Activated CD8-positive, alpha-beta T cell treated with anti-CD3 and anti-CD28 coated beads, Interleukin-2, amount 10 ng/mL, durations not matched to agents 7 days and 5 days (primary cell): Measurements from ENCODE around the gene KIZ. TPM values are rescaled to one million over a fixed set of nuclear protein-coding genes. Genes with fewer than 3 reads are reported as not detected.
A peak's percentile ranks its signal among the peaks of the same experiment; 100 is the strongest.
"Not testable (repeated sequence)": the region's sequence is repeated elsewhere in the genome, so short reads cannot be mapped to it uniquely, and the experiment has no call there.

Source experiments
- ATAC-seq: fragments of 150-1000 bp; cut with Tn5 transposase; one replicate; pipeline ENCODE4 v1.10.0; 2021; ENCODE audit warnings: moderate library complexity
- CTCF ChIA-PET: fragments of 350-600 bp; sonication (Branson Sonifier 250); formaldehyde crosslinking; loops from one replicate; lab custom pipeline; 2021; ENCODE audit warnings: antibody characterized with exemption; lab: Charles Lee
- POLR2A ChIA-PET: fragments of 350-600 bp; sonication (Branson Sonifier 250); formaldehyde crosslinking; loops from one replicate; lab custom pipeline; 2021; ENCODE audit warnings: antibody characterized with exemption; lab: Charles Lee
- DNase-seq: peaks from one replicate; pipeline ENCODE4 v3.0.0-alpha.2; 2020
- H3K27ac Mint-ChIP-seq: one replicate; pipeline ENCODE4 v1.8.0; 2021; ENCODE audit warnings: mild to moderate bottlenecking, mixed read lengths
- H3K27me3 Mint-ChIP-seq: one replicate; pipeline ENCODE4 v1.8.0; 2021; ENCODE audit warnings: low read depth, mixed read lengths
- H3K36me3 Mint-ChIP-seq: one replicate; pipeline ENCODE4 v1.8.0; 2021; ENCODE audit warnings: low read depth, mixed read lengths
- H3K4me1 Mint-ChIP-seq: one replicate; pipeline ENCODE4 v1.8.0; 2021; ENCODE audit warnings: low read depth, mixed read lengths
- H3K4me3 Mint-ChIP-seq: one replicate; pipeline ENCODE4 v1.8.0; 2021; ENCODE audit warnings: mild to moderate bottlenecking, mixed read lengths
- H3K9me3 Mint-ChIP-seq: one replicate; pipeline ENCODE4 v1.8.0; 2022; ENCODE audit warnings: mixed read lengths; ENCODE audit not compliant: insufficient read depth
- total RNA-seq, 2 experiments: library from RNA; stranded (reverse); gene quantifications; one replicate each; pipeline ENCODE4 v1.2.3, GENCODE V29; 2021

Gene KIZ
- total RNA-seq, 2 experiments from 2014 or later: 16.2 to 19.9 TPM

DNA sequence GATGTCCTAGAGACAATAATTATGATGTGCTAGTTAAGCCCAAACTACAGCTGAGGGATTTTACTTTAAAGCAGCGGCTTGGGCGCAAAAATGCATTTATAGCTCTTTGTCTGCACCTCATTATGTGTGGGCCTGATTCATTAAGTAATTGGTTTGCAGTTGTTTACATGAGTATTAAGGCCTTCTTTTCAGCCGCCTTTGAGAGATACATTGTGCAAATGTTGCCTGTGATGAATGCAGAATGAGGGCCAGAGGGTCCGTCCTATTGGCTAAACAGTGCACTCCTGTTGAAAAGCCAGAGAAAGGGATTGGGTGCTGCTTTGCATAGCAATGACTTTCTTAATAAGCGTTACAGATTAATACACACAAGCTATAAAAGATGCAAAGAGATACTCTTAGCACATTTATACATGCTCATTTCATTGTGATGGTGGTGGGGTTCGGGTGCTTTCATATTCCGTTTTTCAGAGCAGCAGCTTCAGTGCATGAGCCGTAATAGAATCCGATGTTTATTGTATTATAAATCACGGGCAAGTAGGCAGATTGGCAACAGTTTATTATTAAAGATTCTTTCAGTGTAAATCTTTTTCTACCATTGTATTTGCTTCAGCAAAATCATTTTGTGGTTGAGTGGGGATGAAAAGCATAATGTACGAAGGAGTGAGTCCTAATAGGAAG is 109.1 kb downstream of the KIZ start:
- DNase-seq: no peak
- no peaks in the 10 kb centered on the region for H3K27me3 Mint-ChIP-seq

DNA sequence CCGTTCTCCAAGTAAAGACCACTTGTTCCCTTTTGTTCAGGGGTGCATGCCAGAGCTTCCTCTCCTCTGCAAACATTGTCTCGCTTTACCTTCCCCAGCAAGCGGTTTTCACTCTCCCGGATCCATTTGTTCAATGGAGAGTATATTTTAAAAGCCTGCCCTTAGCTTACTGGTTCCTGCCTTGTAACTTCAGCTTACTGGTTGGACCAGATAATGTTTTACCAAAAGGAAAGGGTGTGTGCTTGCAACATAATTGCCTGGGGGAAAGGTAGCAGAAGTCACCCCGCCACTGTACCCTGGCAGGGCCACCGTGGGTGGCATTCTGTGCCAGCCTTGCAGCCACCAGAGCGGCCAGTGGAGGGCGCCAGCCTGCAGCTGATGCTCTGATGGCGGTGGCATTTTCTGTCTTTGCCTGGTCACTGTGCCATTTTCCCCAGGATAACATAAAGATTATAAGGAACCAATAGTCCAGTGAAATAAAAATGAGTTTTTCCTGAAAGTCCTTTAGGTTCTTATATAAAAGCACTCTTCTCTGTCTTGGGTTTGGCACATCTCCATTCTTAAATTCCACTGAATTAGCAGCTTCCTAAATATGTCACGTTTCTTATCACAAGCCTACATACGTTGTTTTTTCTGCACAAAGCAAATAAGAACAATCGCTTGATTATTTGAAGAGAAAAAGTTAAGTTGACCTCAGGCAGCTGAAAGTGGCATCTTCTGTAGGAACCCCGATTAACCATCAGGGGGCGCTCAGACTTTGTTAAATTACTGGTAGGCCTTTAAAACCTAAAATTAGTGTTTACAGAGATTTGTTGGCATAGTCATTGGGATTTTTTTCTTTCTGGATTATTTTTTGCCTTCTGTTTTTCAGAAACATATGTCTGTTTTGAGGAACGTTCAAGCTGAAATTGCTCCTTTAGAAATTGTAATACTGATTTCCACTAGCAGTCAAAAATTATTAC is 109.9 kb downstream of the KIZ start:
- ChIA-PET CTCF (interaction anchor here (0.6 to 8.6 kb wide), 101 partner anchors 9 to 1197 kb away, joined by 3 to 205 read pairs (median 4); partner anchors contain the start of genes KIZ and NKX2-2), POLR2A (no interaction called here)
- Mint-ChIP-seq H3K9me3 (no peaks in the 10 kb centered on the region), H3K4me3 (no peak overlapping the region), H3K27me3 (no peaks in the 10 kb centered on the region), H3K36me3 (no peaks in the 10 kb centered on the region), H3K27ac (no peak overlapping the region), H3K4me1 (peaks cover 5% of the 10 kb centered on the region)
- DNase-seq: peak; percentile 78
- peak; percentile 80 for ATAC-seq

More for the DNA sequence above, 109.1 kb downstream of the KIZ start:
- Mint-ChIP-seq H3K4me1 (peaks cover 5% of the 10 kb centered on the region), H3K9me3 (no peaks in the 10 kb centered on the region), H3K27ac (no peak overlapping the region), H3K36me3 (no peaks in the 10 kb centered on the region), H3K4me3 (no peak overlapping the region)
- ChIA-PET POLR2A (interaction anchor here (1.0 kb wide), 1 partner anchor 154 kb away, joined by 3 read pairs; no protein-coding TSS in a partner anchor), CTCF (interaction anchor here (0.6 to 8.6 kb wide), 71 partner anchors 8 to 484 kb away, joined by 3 to 205 read pairs (median 5); partner anchors contain the start of genes KIZ and NKX2-2)
- ATAC-seq: no peak

DNA sequence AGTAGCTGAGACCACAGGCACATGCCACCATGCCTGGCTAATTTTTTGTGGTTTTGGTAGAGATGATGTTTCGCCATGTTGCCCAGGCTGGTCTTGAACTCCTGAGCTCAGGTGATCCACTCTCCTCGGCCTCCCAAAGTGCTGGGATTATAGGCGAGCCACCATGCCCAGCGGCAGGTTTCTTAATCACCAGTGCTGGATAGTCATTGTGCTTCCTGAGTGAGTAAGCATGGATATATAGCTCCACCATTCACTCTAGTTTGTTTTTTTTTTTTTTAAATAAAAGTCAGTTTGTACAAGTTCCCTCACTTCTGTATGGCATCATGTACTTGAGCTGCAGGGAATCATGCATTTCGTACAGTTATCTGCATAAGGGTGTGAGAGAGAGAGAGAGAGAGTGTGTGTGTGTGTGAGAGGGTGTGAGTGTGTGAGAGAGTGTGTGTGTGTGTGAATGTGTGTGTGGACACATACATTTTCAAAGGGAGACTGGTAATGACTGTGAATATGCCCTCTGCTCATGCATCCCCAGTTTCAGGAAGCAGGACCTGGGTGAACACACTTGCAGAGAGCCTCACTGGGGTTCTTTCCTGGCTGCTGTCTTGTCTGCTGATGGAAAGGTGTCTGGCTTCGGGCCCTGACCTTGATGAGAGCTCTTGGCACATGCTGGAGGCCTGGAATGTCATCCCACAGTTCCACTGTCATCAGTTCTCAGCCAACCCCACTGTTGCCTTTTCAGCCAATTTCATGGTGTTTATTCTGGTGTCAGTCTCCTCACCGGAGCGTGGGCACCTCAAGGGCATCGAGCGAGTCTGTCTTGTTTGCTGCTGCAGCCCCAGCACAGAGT is 112.3 kb downstream of the KIZ start:
- no peaks in the 10 kb centered on the region for H3K9me3 Mint-ChIP-seq
- no peak overlapping the region for H3K27ac Mint-ChIP-seq
- ATAC-seq (no peak), DNase-seq (no peak)
- no peak overlapping the region for H3K4me3 Mint-ChIP-seq
- H3K36me3 Mint-ChIP-seq: no peaks in the 10 kb centered on the region
- no peaks in the 10 kb centered on the region for H3K27me3 Mint-ChIP-seq
- ChIA-PET POLR2A (no interaction called here), CTCF (interaction anchor here (1.6 to 8.6 kb wide), 2 partner anchors 267 to 378 kb away, joined by 3 to 205 read pairs; no protein-coding TSS in a partner anchor)
- peaks cover 5% of the 10 kb centered on the region for H3K4me1 Mint-ChIP-seq

DNA sequence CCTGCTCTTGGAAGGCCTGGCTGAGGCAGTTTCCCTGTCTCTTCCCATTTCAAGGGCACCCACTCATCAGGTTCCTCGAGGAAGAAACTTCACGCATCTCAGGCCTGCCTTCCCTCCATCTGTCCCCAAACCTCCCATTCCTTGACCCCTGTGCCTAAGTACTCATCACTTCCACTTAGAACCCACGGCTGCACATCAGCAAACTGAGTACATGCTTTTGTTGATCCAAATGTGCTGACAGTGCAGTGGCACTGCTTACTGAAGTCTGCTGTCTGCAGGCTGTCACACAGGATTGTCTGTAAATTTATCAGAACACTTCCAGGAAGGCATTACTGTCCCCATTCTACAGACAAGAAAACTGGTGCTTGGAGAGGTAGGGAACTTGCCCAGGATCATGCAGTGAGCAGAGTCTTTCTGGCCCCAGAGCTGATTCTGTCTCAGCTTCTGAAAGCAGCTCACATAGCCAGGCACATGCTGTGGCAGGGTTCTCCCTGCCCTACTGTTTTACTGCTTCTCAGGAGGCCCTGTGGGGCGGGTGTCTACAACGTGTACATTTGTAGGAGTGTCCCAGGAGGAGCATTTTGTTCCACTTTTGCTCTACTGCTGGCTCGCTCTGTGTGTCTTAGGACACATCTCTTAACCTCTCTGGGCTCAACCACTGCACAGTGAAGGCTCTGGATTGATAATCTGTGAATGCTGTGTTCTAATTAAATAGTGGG is 113.1 kb downstream of the KIZ start:
- ChIA-PET CTCF (interaction anchor here (1.6 to 8.6 kb wide), 2 partner anchors 266 to 378 kb away, joined by 3 to 205 read pairs; no protein-coding TSS in a partner anchor), POLR2A (no interaction called here)
- DNase-seq (no peak), ATAC-seq (no peak)
- no peaks in the 10 kb centered on the region for H3K9me3 Mint-ChIP-seq
- H3K36me3 Mint-ChIP-seq: no peaks in the 10 kb centered on the region
- H3K4me3 Mint-ChIP-seq: no peak overlapping the region
- no peak overlapping the region for H3K27ac Mint-ChIP-seq
- no peaks in the 10 kb centered on the region for H3K27me3 Mint-ChIP-seq
- H3K4me1 Mint-ChIP-seq: peaks cover 5% of the 10 kb centered on the region

DNA sequence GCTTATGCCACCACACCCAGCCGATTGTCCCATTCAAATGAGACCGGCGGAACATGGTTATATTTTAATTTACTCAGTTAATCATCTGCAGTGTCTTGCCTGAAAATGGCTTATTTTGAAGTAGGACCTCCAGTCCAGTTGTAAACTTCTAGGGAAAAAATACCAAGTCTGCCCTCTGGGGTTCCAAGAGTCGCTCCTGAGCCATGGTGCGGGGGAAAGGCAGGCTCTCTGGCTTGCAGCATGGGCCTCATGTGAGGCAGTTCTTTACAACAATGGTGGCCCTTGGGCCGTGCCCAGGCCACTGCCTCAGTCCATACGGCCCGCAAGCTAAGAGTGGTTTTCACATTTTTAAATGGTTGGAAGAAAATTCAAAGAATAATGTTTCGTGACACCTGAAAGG is 114.5 kb downstream of the KIZ start:
- ChIA-PET CTCF (interaction anchor here (1.0 to 8.6 kb wide), 3 partner anchors 11 to 264 kb away, joined by 3 to 205 read pairs (median 4); no protein-coding TSS in a partner anchor), POLR2A (no interaction called here)
- Mint-ChIP-seq H3K9me3 (no peaks in the 10 kb centered on the region), H3K36me3 (no peaks in the 10 kb centered on the region), H3K4me1 (peaks cover 5% of the 10 kb centered on the region), H3K27me3 (no peaks in the 10 kb centered on the region), H3K4me3 (no peak overlapping the region), H3K27ac (no peak overlapping the region)
- DNase-seq (no peak), ATAC-seq (no peak)

DNA sequence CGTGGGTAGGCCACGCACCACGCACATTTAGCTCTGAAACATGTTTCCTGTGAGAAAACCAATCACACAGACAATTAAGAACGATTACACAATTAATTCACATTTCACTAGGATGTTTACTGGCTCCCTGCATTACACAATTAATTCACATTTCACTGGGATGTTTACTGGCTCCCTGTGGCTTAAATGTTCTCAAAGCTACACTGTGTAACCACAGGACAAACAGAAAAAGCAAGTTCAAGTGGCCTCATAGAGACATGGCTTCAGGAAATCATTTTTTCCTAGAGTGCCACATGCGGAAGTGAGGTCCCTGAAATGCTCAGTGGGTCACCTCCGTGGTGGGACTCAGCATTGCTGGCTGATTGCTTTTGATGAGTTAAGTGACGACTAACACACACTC is 115.5 kb downstream of the KIZ start:
- H3K27me3 Mint-ChIP-seq: no peaks in the 10 kb centered on the region
- H3K27ac Mint-ChIP-seq: no peak overlapping the region
- no peaks in the 10 kb centered on the region for H3K9me3 Mint-ChIP-seq
- DNase-seq (no peak), ATAC-seq (no peak)
- no peaks in the 10 kb centered on the region for H3K36me3 Mint-ChIP-seq
- ChIA-PET CTCF (interaction anchor here (1.1 to 8.6 kb wide), 2 partner anchors 55 to 263 kb away, joined by 3 to 205 read pairs; no protein-coding TSS in a partner anchor), POLR2A (no interaction called here)
- no peak overlapping the region for H3K4me3 Mint-ChIP-seq
- H3K4me1 Mint-ChIP-seq: no peaks in the 10 kb centered on the region

DNA sequence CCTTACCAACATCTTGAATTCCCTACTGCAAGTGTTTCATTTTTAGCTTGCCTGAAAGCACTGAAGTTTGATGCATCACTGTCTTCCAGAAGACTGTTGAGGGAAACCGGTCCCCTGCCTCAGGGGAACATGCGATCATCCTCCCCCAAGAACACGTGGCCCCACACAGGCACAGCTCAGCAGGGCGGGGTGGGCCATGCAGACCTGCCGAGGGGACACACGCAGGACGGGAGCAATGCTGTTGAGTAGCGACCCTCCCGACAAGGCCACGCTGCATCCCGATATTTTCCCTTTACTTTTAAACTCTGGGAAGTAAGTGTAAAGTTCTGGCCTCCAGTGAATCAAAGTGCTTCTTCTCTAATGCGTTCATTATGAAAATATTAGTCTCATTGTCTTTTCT is 117.9 kb downstream of the KIZ start:
- Mint-ChIP-seq H3K36me3 (peaks cover 2% of the 10 kb centered on the region), H3K9me3 (no peaks in the 10 kb centered on the region), H3K27ac (no peak overlapping the region), H3K4me3 (no peak overlapping the region), H3K4me1 (no peaks in the 10 kb centered on the region), H3K27me3 (no peaks in the 10 kb centered on the region)
- ATAC-seq (no peak), DNase-seq (no peak)
- CTCF ChIA-PET: no interaction called here
- POLR2A ChIA-PET: no interaction called here

DNA sequence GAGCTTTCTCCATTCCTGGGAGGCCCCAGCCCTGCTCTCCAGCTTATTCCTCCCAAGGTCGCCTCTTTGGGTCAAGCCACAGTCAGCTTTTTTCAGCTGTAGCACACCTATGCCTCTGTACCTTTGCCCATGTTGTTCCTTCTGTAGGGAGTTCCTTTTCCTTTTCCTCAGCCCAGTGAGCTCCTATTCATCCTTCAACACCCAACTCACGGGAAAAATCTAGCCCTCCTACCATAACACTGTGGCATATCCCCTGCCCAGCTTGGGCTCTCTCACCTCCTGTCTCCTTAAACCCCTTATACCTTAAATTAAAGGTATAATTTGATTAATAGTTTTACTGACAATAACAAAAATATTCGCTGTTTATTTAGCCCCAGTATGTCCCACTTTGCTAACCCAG is 118.9 kb downstream of the KIZ start:
- ATAC-seq: no peak
- ChIA-PET POLR2A (no interaction called here), CTCF (interaction anchor here (0.7 to 1.5 kb wide), 2 partner anchors 9 to 384 kb away, joined by 3 to 16 read pairs; no protein-coding TSS in a partner anchor)
- no peaks in the 10 kb centered on the region for H3K27me3 Mint-ChIP-seq
- no peak overlapping the region for H3K4me3 Mint-ChIP-seq
- H3K36me3 Mint-ChIP-seq: peaks cover 2% of the 10 kb centered on the region
- no peaks in the 10 kb centered on the region for H3K4me1 Mint-ChIP-seq
- no peak overlapping the region for H3K27ac Mint-ChIP-seq
- DNase-seq: no peak
- no peaks in the 10 kb centered on the region for H3K9me3 Mint-ChIP-seq

DNA sequence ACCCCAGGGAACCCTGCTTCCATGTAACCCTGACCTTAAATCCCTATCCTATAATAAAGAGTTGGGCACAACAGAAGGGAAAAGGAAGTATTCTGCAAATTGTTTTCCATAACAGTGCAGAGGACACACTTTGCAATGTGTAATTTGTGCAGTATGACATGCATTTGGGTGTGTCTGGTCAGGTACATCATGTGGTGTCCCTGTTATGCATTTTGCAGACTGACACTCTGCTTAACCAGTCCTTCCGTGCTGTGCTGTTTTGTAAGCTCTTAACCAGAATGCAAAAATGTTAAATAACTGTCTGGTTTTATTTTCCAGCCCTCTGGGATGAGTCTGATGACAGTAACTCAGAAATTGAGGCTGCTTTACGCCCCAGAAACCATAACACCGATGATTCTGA is 120.3 kb downstream of the KIZ start:
- Mint-ChIP-seq H3K4me1 (no peaks in the 10 kb centered on the region), H3K27me3 (no peaks in the 10 kb centered on the region), H3K4me3 (no peak overlapping the region), H3K9me3 (no peaks in the 10 kb centered on the region), H3K27ac (no peak overlapping the region), H3K36me3 (peaks cover 2% of the 10 kb centered on the region)
- DNase-seq (no peak), ATAC-seq (no peak)
- ChIA-PET CTCF (no interaction called here), POLR2A (no interaction called here)

DNA sequence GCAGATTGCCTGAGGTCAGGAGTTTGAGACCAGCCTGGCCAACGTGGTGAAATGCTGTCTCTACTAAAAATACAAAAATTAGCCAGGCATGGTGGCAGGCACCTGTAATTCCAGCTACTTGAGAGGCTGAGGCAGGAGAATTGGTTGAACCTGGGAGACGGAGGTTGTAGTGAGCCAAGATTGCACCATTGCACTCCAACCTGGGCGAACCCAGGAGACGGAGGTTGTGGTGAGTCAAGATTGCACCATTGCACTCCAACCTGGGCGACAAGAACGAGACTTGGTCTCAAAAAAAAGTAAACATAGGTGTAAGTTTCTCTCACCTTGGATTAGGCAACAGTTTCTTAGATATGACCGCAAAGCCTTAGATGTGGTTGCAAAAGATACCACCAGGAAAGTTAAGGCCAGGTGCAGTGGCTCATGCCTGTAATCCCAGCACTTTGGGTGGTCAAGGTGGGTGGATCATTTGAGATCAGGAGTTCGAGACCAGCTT is 121.8 kb downstream of the KIZ start:
- CTCF ChIA-PET, POLR2A ChIA-PET, H3K9me3 Mint-ChIP-seq, H3K27me3 Mint-ChIP-seq, H3K4me3 Mint-ChIP-seq, DNase-seq, H3K36me3 Mint-ChIP-seq, H3K27ac Mint-ChIP-seq, H3K4me1 Mint-ChIP-seq, ATAC-seq: not testable (repeated sequence)
